Mesothelial cell of epicardium (in vitro differentiated cells): ENCODE results near the gene UBQLN1. TPM values are rescaled to one million over a fixed set of nuclear protein-coding genes. Genes with fewer than 3 reads are reported as not detected.
"Not testable (repeated sequence)": the region's sequence is repeated elsewhere in the genome, so short reads cannot be mapped to it uniquely, and the experiment has no call there.

Experiments
- DNase-seq, 2 experiments: peaks; one replicate each; pipeline ENCODE4 v3.0.0; 2021; ENCODE audit warnings: low spot score in 2 of 2; ENCODE audit not compliant: unreplicated experiment in 2 of 2
- H3K27ac Mint-ChIP-seq: 2 replicates; pipeline ENCODE4 v1.8.0; 2021; ENCODE audit warnings: mixed read lengths
- H3K27me3 Mint-ChIP-seq: 2 replicates; pipeline ENCODE4 v1.8.0; 2021; ENCODE audit warnings: low read depth, mixed read lengths
- H3K36me3 Mint-ChIP-seq: 2 replicates; pipeline ENCODE4 v1.8.0; 2021; ENCODE audit warnings: mixed read lengths
- H3K4me1 Mint-ChIP-seq: 2 replicates; pipeline ENCODE4 v1.8.0; 2021; ENCODE audit warnings: mixed read lengths
- H3K4me3 Mint-ChIP-seq: 2 replicates; pipeline ENCODE4 v1.8.0; 2021; ENCODE audit warnings: mild to moderate bottlenecking, moderate library complexity, mixed read lengths
- H3K9me3 Mint-ChIP-seq: 2 replicates; pipeline ENCODE4 v1.8.0; 2021; ENCODE audit warnings: mixed read lengths
- CTCF ChIP-seq: fragments of 200-600 bp; sonication (generic); IDR thresholded peaks from one replicate; pipeline ENCODE4 v1.5.0; 2021; ENCODE audit warnings: antibody characterized with exemption; ENCODE audit not compliant: unreplicated experiment
- total RNA-seq: library from RNA; stranded (reverse); gene quantifications from 3 replicates; pipeline ENCODE4 v1.2.1, GENCODE V29; 2021

The UBQLN1 gene
- total RNA-seq, 1 donor from 2014 or later: 91.5 TPM

GRCh38 chr9:83617299-83617698 is 90.5 kb downstream of the UBQLN1 start:
- no peak for DNase-seq
- Mint-ChIP-seq H3K4me3 (no peak overlapping the region), H3K27ac (no peak overlapping the region), H3K4me1 (peaks cover 9% of the 10 kb centered on the region), H3K36me3 (no peaks in the 10 kb centered on the region), H3K9me3 (no peaks in the 10 kb centered on the region), H3K27me3 (peaks cover 31% of the 10 kb centered on the region)
- TF ChIP-seq CTCF: no peak

- H3K9me3 Mint-ChIP-seq, H3K36me3 Mint-ChIP-seq, DNase-seq, H3K27ac Mint-ChIP-seq, H3K4me3 Mint-ChIP-seq: not testable (repeated sequence)
- Mint-ChIP-seq H3K27me3 (peaks cover 21% of the 10 kb centered on the region), H3K4me1 (peaks cover 20% of the 10 kb centered on the region)
Observed at GRCh38 chr9:83613298-83613697, 94.5 kb downstream of the UBQLN1 start.

Other genes starting within 250 kb of the UBQLN1 start
- gene FRMD3, start 169.6 kb downstream of the UBQLN1 start, total RNA-seq: 0.40 to 0.49 TPM (median 0.43 TPM) in 3 replicates
- gene IDNK, start 84.8 kb downstream of the UBQLN1 start, total RNA-seq: 3.3 to 5.0 TPM (median 4.0 TPM) in 3 replicates
- gene GKAP1, start 109.8 kb upstream of the UBQLN1 start, total RNA-seq: 7.6 to 9.6 TPM (median 8.6 TPM) in 3 replicates
- gene KIF27, start 213.5 kb upstream of the UBQLN1 start, total RNA-seq: 11.6 to 13.7 TPM (median 13.2 TPM) in 3 replicates